ENCODE measurements around the gene PPY.
"Not testable (repeated sequence)": the region's sequence is repeated elsewhere in the genome, so short reads cannot be mapped to it uniquely, and the experiment has no call there.

The PPY gene

GRCh38 chr17:43942051-43942685 is at the start of gene PPY:
Gene PPY (minus strand): TSS chr17:43942476. CDS start chr17:43941654, 822 bp downstream.
- no peak for DNase-seq

GRCh38 chr17:43988301-43988700 is 46.0 kb upstream of the PPY start:
- no peak for DNase-seq

GRCh38 chr17:43987131-43988021 is 45.1 kb upstream of the PPY start:
- no peak for DNase-seq

GRCh38 chr17:43986225-43986981 is 44.1 kb upstream of the PPY start:
- no peak for DNase-seq

GRCh38 chr17:43984521-43984920 is 42.2 kb upstream of the PPY start:
- DNase-seq = no peak

- DNase-seq = no peak
Observed at GRCh38 chr17:43983515-43984411, 41.5 kb upstream of the PPY start.

GRCh38 chr17:43983196-43983514 is 40.9 kb upstream of the PPY start:
- no peak for DNase-seq

- no peak for DNase-seq
Observed at GRCh38 chr17:43982171-43982570, 39.9 kb upstream of the PPY start.

- DNase-seq = no peak
Observed at GRCh38 chr17:43979671-43980070, 37.4 kb upstream of the PPY start.

GRCh38 chr17:43979011-43979410 is 36.7 kb upstream of the PPY start:
- DNase-seq = no peak

GRCh38 chr17:43978078-43978477 is 35.8 kb upstream of the PPY start:
- DNase-seq = no peak

- DNase-seq = no peak
Observed at GRCh38 chr17:43976963-43977837, 34.9 kb upstream of the PPY start.

- no peak for DNase-seq
Observed at GRCh38 chr17:43975898-43976297, 33.6 kb upstream of the PPY start.

- DNase-seq = no peak
Observed at GRCh38 chr17:43974382-43975266, 32.3 kb upstream of the PPY start.

- not testable (repeated sequence) for DNase-seq
Observed at GRCh38 chr17:43972444-43973212, 30.4 kb upstream of the PPY start.

- not testable (repeated sequence) for DNase-seq
Observed at GRCh38 chr17:43971436-43971835, 29.2 kb upstream of the PPY start.

- DNase-seq = no peak
Observed at GRCh38 chr17:43970366-43970765, 28.1 kb upstream of the PPY start.

- no peak for DNase-seq
Observed at GRCh38 chr17:43967251-43967875, 25.1 kb upstream of the PPY start.

- DNase-seq = no peak
Observed at GRCh38 chr17:43966276-43966675, 24.0 kb upstream of the PPY start.
